ENCODE results near the gene PLOD3.

Gene PLOD3

GRCh38 chr7:101165958-101166647 lies 51.3 kb downstream of the PLOD3 start:
- DNase-seq (ENCODE audit: low read depth), result no peak

GRCh38 chr7:101165075-101165957 lies 52.1 kb downstream of the PLOD3 start, which contains the start of gene VGF:
Gene VGF, minus strand, starts transcription at chr7:101165569. Its CDS starts 726 bp downstream, at chr7:101164843.
- DNase-seq (ENCODE audit: low read depth), result peak; percentile 95

GRCh38 chr7:101164071-101164840 lies 53.1 kb downstream of the PLOD3 start:
- peak; percentile 70 for DNase-seq (ENCODE audit: low read depth)

- DNase-seq (ENCODE audit: low read depth), result peak; percentile 35
Measured at GRCh38 chr7:101163279-101164070, 53.9 kb downstream of the PLOD3 start.

- DNase-seq (ENCODE audit: low read depth), result peak; percentile 73
Measured at GRCh38 chr7:101162551-101163278, 54.7 kb downstream of the PLOD3 start.

- no peak for DNase-seq (ENCODE audit: low read depth)
Measured at GRCh38 chr7:101161692-101162471, 55.5 kb downstream of the PLOD3 start.

GRCh38 chr7:101160910-101161309 lies 56.5 kb downstream of the PLOD3 start:
- DNase-seq (ENCODE audit: low read depth), result no peak

- peak; percentile 72 for DNase-seq (ENCODE audit: low read depth)
Measured at GRCh38 chr7:101159696-101160674, 57.4 kb downstream of the PLOD3 start.

- no peak for DNase-seq (ENCODE audit: low read depth)
Measured at GRCh38 chr7:101156866-101157589, 60.4 kb downstream of the PLOD3 start.

GRCh38 chr7:101156277-101156676 lies 61.1 kb downstream of the PLOD3 start:
- peak; percentile 38 for DNase-seq (ENCODE audit: low read depth)

Measured in ELR (cell line).